GM06990 (cell line): ENCODE measurements around the gene HOXD4.

Experiments
- DNase-seq: peaks from one replicate; pipeline ENCODE4 v3.0.0-alpha.2; 2011; ENCODE audit not compliant: insufficient read length; ENCODE audit errors: extremely low read depth
- H3K27me3 ChIP-seq: replicated peaks from 2 replicates; pipeline ENCODE4 v1.6.0; 2011; ENCODE audit warnings: low read length; ENCODE audit not compliant: control insufficient read depth, insufficient read depth
- H3K36me3 ChIP-seq: 2 replicates; pipeline ENCODE4 v1.5.1; 2011; ENCODE audit warnings: low read length; ENCODE audit not compliant: control insufficient read depth, insufficient read depth
- H3K4me3 ChIP-seq: replicated peaks from 2 replicates; pipeline ENCODE4 v1.5.1; 2011; ENCODE audit warnings: low read depth, mild to moderate bottlenecking, control low read depth, low read length
- CTCF ChIP-seq: IDR thresholded peaks from 2 replicates; pipeline ENCODE4 v1.5.1; 2011; ENCODE audit warnings: low read length, control low read depth, mild to moderate bottlenecking, inconsistent platforms; ENCODE audit not compliant: insufficient read depth, poor library complexity, severe bottlenecking

HOXD4 gene

GRCh38 chr2:176145085-176145969, 6.0 kb upstream of the HOXD4 start:
- no peak overlapping the region for H3K4me3 ChIP-seq
- no peaks in the 10 kb centered on the region for H3K36me3 ChIP-seq
- H3K27me3 ChIP-seq, result no peaks in the 10 kb centered on the region; the same call in 1 of the 2 replicates

GRCh38 chr2:176146101-176146500, 5.2 kb upstream of the HOXD4 start:
- Histone ChIP-seq H3K4me3 (no peak overlapping the region), H3K36me3 (no peaks in the 10 kb centered on the region), H3K27me3 (peaks cover 2% of the 10 kb centered on the region; the same call in 1 of the 2 replicates)
- no peak for DNase-seq
- no peak for TF ChIP-seq CTCF

More at GRCh38 chr2:176145085-176145969, 6.0 kb upstream of the HOXD4 start:
- DNase-seq, result no peak
- TF ChIP-seq CTCF, result no peak

GRCh38 chr2:176146645-176147044, 4.7 kb upstream of the HOXD4 start:
- TF ChIP-seq CTCF, result no peak
- Histone ChIP-seq H3K4me3 (no peak overlapping the region), H3K36me3 (no peaks in the 10 kb centered on the region), H3K27me3 (peaks cover 2% of the 10 kb centered on the region; the same call in 1 of the 2 replicates)
- DNase-seq, result no peak

- H3K27me3 ChIP-seq, result peaks cover 2% of the 10 kb centered on the region; the same call in 1 of the 2 replicates
- H3K4me3 ChIP-seq, result no peak overlapping the region
- TF ChIP-seq CTCF, result no peak
- H3K36me3 ChIP-seq, result no peaks in the 10 kb centered on the region
- DNase-seq, result no peak
These were observed 4.0 kb upstream of the HOXD4 start for GRCh38 chr2:176147210-176147799.

GRCh38 chr2:176147800-176148496, 3.4 kb upstream of the HOXD4 start:
- Histone ChIP-seq H3K36me3 (no peaks in the 10 kb centered on the region), H3K4me3 (no peak overlapping the region), H3K27me3 (peaks cover 2% of the 10 kb centered on the region; the same call in 1 of the 2 replicates)
- DNase-seq, result no peak
- TF ChIP-seq CTCF, result no peak
